Caco-2 (cell line): ENCODE measurements around the gene OR4B1. TPM values are rescaled to one million over a fixed set of nuclear protein-coding genes. Genes with fewer than 3 reads are reported as not detected.

Experiments
- BruUV-seq: library from RNA; stranded (reverse); fragments of 400-500 nt; replicated peaks from 2 replicates; lab custom pipeline; 2021; lab: Mats Ljungman, UMichigan
- CTCF ChIA-PET: fragments of 300-600 bp; sonication (Branson Sonifier 250); formaldehyde crosslinking; loops from one replicate; lab custom pipeline; 2022; ENCODE audit warnings: antibody characterized with exemption; lab: Charles Lee
- POLR2A ChIA-PET: fragments of 300-600 bp; sonication (Branson Sonifier 250); formaldehyde crosslinking; loops from one replicate; lab custom pipeline; 2022; ENCODE audit warnings: antibody characterized with exemption; lab: Charles Lee
- DNase-seq, 2 experiments: peaks; one replicate each; pipeline versions ENCODE4 v3.0.0 to v3.0.0-alpha.2; 2020 to 2022
- H3K27me3 ChIP-seq: replicated peaks from 2 replicates; pipeline ENCODE4 v1.6.0; 2011; ENCODE audit warnings: low read length; ENCODE audit not compliant: control insufficient read depth, insufficient read depth
- H3K36me3 ChIP-seq: 2 replicates; pipeline ENCODE4 v1.5.1; 2011; ENCODE audit warnings: low read length; ENCODE audit not compliant: control insufficient read depth, insufficient read depth
- H3K4me1 ChIP-seq: fragments of 250-450 bp; sonication (Bioruptor Pico); 2 replicates; pipeline ENCODE4 v1.5.1; 2020; ENCODE audit warnings: mild to moderate bottlenecking
- H3K4me3 ChIP-seq: 2 replicates; pipeline ENCODE4 v1.5.1; 2011; ENCODE audit warnings: low read depth, mild to moderate bottlenecking, control low read depth, low read length
- H3K9me3 ChIP-seq: fragments of 250-450 bp; sonication (Bioruptor Pico); 2 replicates; pipeline ENCODE4 v1.5.1; 2020; ENCODE audit warnings: mild to moderate bottlenecking, moderate library complexity
- H3K27ac Mint-ChIP-seq: one replicate; pipeline ENCODE4 v1.8.0; 2022; ENCODE audit warnings: mixed read lengths; ENCODE audit not compliant: unreplicated experiment
- H3K27me3 Mint-ChIP-seq: one replicate; pipeline ENCODE4 v1.8.0; 2022; ENCODE audit warnings: mixed read lengths; ENCODE audit not compliant: insufficient read depth, unreplicated experiment
- H3K36me3 Mint-ChIP-seq: one replicate; pipeline ENCODE4 v1.8.0; 2022; ENCODE audit warnings: mild to moderate bottlenecking, mixed read lengths; ENCODE audit not compliant: insufficient read depth, unreplicated experiment
- H3K4me1 Mint-ChIP-seq: one replicate; pipeline ENCODE4 v1.8.0; 2022; ENCODE audit warnings: low read depth, mixed read lengths; ENCODE audit not compliant: unreplicated experiment
- H3K4me3 Mint-ChIP-seq: one replicate; pipeline ENCODE4 v1.8.0; 2022; ENCODE audit warnings: mild to moderate bottlenecking, moderate library complexity, mixed read lengths; ENCODE audit not compliant: unreplicated experiment
- H3K9me3 Mint-ChIP-seq: one replicate; pipeline ENCODE4 v1.8.0; 2022; ENCODE audit warnings: mixed read lengths; ENCODE audit not compliant: unreplicated experiment
- CTCF ChIP-seq, 2 experiments: fragments of 200-600 bp in 1 of 2; IDR thresholded peaks; 1 replicate in 1 of 2; 2 replicates in 1 of 2; pipeline versions ENCODE4 v1.5.1 to v1.8.0; 2011 to 2022; ENCODE audit warnings: antibody characterized with exemption in 1 of 2, control low read depth in 1 of 2, inconsistent platforms in 1 of 2, low read depth in 1 of 2, low read length in 1 of 2, mild to moderate bottlenecking in 1 of 2, moderate library complexity in 1 of 2; ENCODE audit not compliant: insufficient read depth in 1 of 2, severe bottlenecking in 1 of 2, unreplicated experiment in 1 of 2
- intact Hi-C: fragments of 100-400 bp; cut with micrococcal nuclease; formaldehyde crosslinking; loops from one replicate; pipeline ENCODE4 v1.10.0; 2022; ENCODE audit not compliant: unreplicated experiment
- total RNA-seq: library from RNA; stranded (reverse); gene quantifications from 2 replicates; pipeline ENCODE4 v1.2.3, GENCODE V29; 2022

OR4B1 gene
- total RNA-seq, 1 experiment from 2014 or later, result not detected

GRCh38 chr11:48169259-48169658 is 47.4 kb upstream of the OR4B1 start:
- no peaks in the 10 kb centered on the region for H3K4me1 Mint-ChIP-seq
- intact Hi-C loops, result no loop called here
- no peak overlapping the region for H3K4me3 ChIP-seq

GRCh38 chr11:48169717-48170116 is 46.9 kb upstream of the OR4B1 start:
- DNase-seq, result no peak
- no peaks in the 10 kb centered on the region for H3K36me3 Mint-ChIP-seq
- intact Hi-C loops, result loop anchor here (10.0 kb wide), 1 partner anchor 1355 kb away; no protein-coding TSS in a partner anchor
- TF ChIP-seq CTCF (IDR thresholded peaks at IDR 0.05; ENCODE audit: insufficient read depth in 1 of 2, low read depth in 1 of 2, low read length in 1 of 2, severe bottlenecking in 1 of 2, unreplicated experiment in 1 of 2), result no peak
- no peaks in the 10 kb centered on the region for H3K27me3 ChIP-seq
- POLR2A ChIA-PET, result no interaction called here
- BruUV-seq, result no TSS peak
- H3K36me3 ChIP-seq, result no peaks in the 10 kb centered on the region
- no peaks in the 10 kb centered on the region for H3K27me3 Mint-ChIP-seq
- H3K4me1 Mint-ChIP-seq, result no peaks in the 10 kb centered on the region
- no peaks in the 10 kb centered on the region for H3K9me3 ChIP-seq
- CTCF ChIA-PET, result no interaction called here
- no peak overlapping the region for H3K27ac Mint-ChIP-seq
- peaks cover 7% of the 10 kb centered on the region; the same call in 1 of the 2 replicates for H3K4me1 ChIP-seq
- H3K4me3 ChIP-seq, result no peak overlapping the region
- no peaks in the 10 kb centered on the region for H3K9me3 Mint-ChIP-seq
- no peak overlapping the region for H3K4me3 Mint-ChIP-seq

More at GRCh38 chr11:48169259-48169658, 47.4 kb upstream of the OR4B1 start:
- no peak overlapping the region for H3K27ac Mint-ChIP-seq
- no peaks in the 10 kb centered on the region for H3K36me3 ChIP-seq
- ChIA-PET POLR2A (no interaction called here), CTCF (no interaction called here)
- H3K4me3 Mint-ChIP-seq, result no peak overlapping the region
- no peaks in the 10 kb centered on the region for H3K27me3 ChIP-seq
- BruUV-seq, result no TSS peak
- TF ChIP-seq CTCF (IDR thresholded peaks at IDR 0.05; ENCODE audit: insufficient read depth in 1 of 2, low read depth in 1 of 2, low read length in 1 of 2, severe bottlenecking in 1 of 2, unreplicated experiment in 1 of 2), result no peak
- peaks cover 9% of the 10 kb centered on the region; the same call in 1 of the 2 replicates for H3K4me1 ChIP-seq
- DNase-seq, result no peak
- no peaks in the 10 kb centered on the region for H3K27me3 Mint-ChIP-seq
- H3K9me3 Mint-ChIP-seq, result no peaks in the 10 kb centered on the region
- H3K36me3 Mint-ChIP-seq, result no peaks in the 10 kb centered on the region
- no peaks in the 10 kb centered on the region for H3K9me3 ChIP-seq

- H3K27ac Mint-ChIP-seq, result no peak overlapping the region
- intact Hi-C loops, result loop anchor here (10.0 kb wide), 1 partner anchor 1354 kb away; no protein-coding TSS in a partner anchor
- no TSS peak for BruUV-seq
These were observed 46.1 kb upstream of the OR4B1 start for GRCh38 chr11:48170241-48171233.

More at GRCh38 chr11:48170241-48171233, 46.1 kb upstream of the OR4B1 start:
- Histone ChIP-seq H3K9me3 (no peaks in the 10 kb centered on the region), H3K36me3 (no peaks in the 10 kb centered on the region), H3K4me1 (no peaks in the 10 kb centered on the region), H3K27me3 (no peaks in the 10 kb centered on the region), H3K4me3 (no peak overlapping the region)
- H3K27me3 Mint-ChIP-seq, result no peaks in the 10 kb centered on the region
- ChIA-PET CTCF (no interaction called here), POLR2A (no interaction called here)
- H3K4me1 Mint-ChIP-seq, result no peaks in the 10 kb centered on the region
- no peak overlapping the region for H3K4me3 Mint-ChIP-seq
- H3K9me3 Mint-ChIP-seq, result no peaks in the 10 kb centered on the region
- TF ChIP-seq CTCF (IDR thresholded peaks at IDR 0.05; ENCODE audit: insufficient read depth in 1 of 2, low read depth in 1 of 2, low read length in 1 of 2, severe bottlenecking in 1 of 2, unreplicated experiment in 1 of 2), result no peak
- DNase-seq, result no peak
- H3K36me3 Mint-ChIP-seq, result no peaks in the 10 kb centered on the region
